ENCODE results near the gene LRMDA. TPM values are rescaled to one million over a fixed set of nuclear protein-coding genes. Genes with fewer than 3 reads are reported as not detected.

The LRMDA gene
- total RNA-seq, 4 donors from 2014 or later: 1.5 to 15.7 (median 4.6) TPM

GRCh38 chr10:75461672-75462649 is 30.5 kb downstream of the LRMDA start:
- Histone ChIP-seq H3K27me3 (no peaks in the 10 kb centered on the region), H3K36me3 (no peaks in the 10 kb centered on the region), H3K27ac (no peak overlapping the region), H3K4me1 (peaks cover 0 to 7% of the 10 kb centered on the region in 2 donors), H3K4me3 (no peak overlapping the region), H3K9me3 (no peaks in the 10 kb centered on the region)
- intact Hi-C loops (cut with DNase I; ENCODE audit: low total_unique reads): no loop called here
- DNase-seq: no peak
- TF ChIP-seq POLR2A (IDR thresholded peaks at IDR 0.05) (no peak), CTCF (IDR thresholded peaks at IDR 0.05) (no peak)

GRCh38 chr10:75462865-75463264 is 31.4 kb downstream of the LRMDA start:
- no peak for DNase-seq
- TF ChIP-seq CTCF (IDR thresholded peaks at IDR 0.05) (no peak), POLR2A (IDR thresholded peaks at IDR 0.05) (no peak)
- intact Hi-C loops (cut with DNase I; ENCODE audit: low total_unique reads): no loop called here
- no peak overlapping the region for H3K27ac ChIP-seq
- H3K9me3 ChIP-seq: no peaks in the 10 kb centered on the region
- peaks cover 3 to 7% of the 10 kb centered on the region in 2 donors for H3K4me1 ChIP-seq
- H3K4me3 ChIP-seq: no peak overlapping the region
- H3K27me3 ChIP-seq: no peaks in the 10 kb centered on the region
- no peaks in the 10 kb centered on the region for H3K36me3 ChIP-seq

GRCh38 chr10:75464478-75465449 is 33.3 kb downstream of the LRMDA start:
- H3K4me1 ChIP-seq: peaks cover 14 to 17% of the 10 kb centered on the region in 2 donors
- H3K36me3 ChIP-seq: no peaks in the 10 kb centered on the region
- intact Hi-C loops (cut with DNase I; ENCODE audit: low total_unique reads): no loop called here
- no peak overlapping the region for H3K4me3 ChIP-seq
- H3K9me3 ChIP-seq: no peaks in the 10 kb centered on the region
- H3K27ac ChIP-seq: peak overlapping the region; percentile 11 to 33
- TF ChIP-seq CTCF (IDR thresholded peaks at IDR 0.05): no peak
- no peak for TF ChIP-seq POLR2A (IDR thresholded peaks at IDR 0.05)
- no peaks in the 10 kb centered on the region for H3K27me3 ChIP-seq
- DNase-seq: no peak

GRCh38 chr10:75465450-75465827 is 34.0 kb downstream of the LRMDA start:
- Histone ChIP-seq H3K9me3 (no peaks in the 10 kb centered on the region), H3K36me3 (no peaks in the 10 kb centered on the region), H3K4me1 (peaks cover 15 to 17% of the 10 kb centered on the region in 2 donors), H3K27me3 (no peaks in the 10 kb centered on the region), H3K4me3 (no peak overlapping the region), H3K27ac (no peak overlapping the region)
- DNase-seq: no peak
- no peak for TF ChIP-seq POLR2A (IDR thresholded peaks at IDR 0.05)
- no peak for TF ChIP-seq CTCF (IDR thresholded peaks at IDR 0.05)
- intact Hi-C loops (cut with DNase I; ENCODE audit: low total_unique reads): no loop called here
